T-helper 17 cell (primary cell): Measurements from ENCODE around the gene GRK7. TPM values are rescaled to one million over a fixed set of nuclear protein-coding genes. Genes with fewer than 3 reads are reported as not detected.
"Not testable (repeated sequence)": the region's sequence is repeated elsewhere in the genome, so short reads cannot be mapped to it uniquely, and the experiment has no call there.

Experiments
- ATAC-seq: fragments of 150-1000 bp; cut with Tn5 transposase; 2 replicates; pipeline ENCODE4 v1.10.0; 2021; ENCODE audit warnings: mild to moderate bottlenecking, moderate library complexity
- DNase-seq, 3 donors: peaks; one replicate each; pipeline versions ENCODE4 v3.0.0 to v3.0.0-alpha.2; 2020 to 2021
- H3K9me3 ChIP-seq: one replicate; pipeline ENCODE4 v1.7.0; 2013; ENCODE audit warnings: low read length, mild to moderate bottlenecking; ENCODE audit not compliant: control insufficient read depth, poor library complexity, severe bottlenecking
- H3K27ac Mint-ChIP-seq: one replicate; pipeline ENCODE4 v1.8.0; 2022; ENCODE audit warnings: mild to moderate bottlenecking, moderate library complexity, mixed read lengths
- H3K27me3 Mint-ChIP-seq: one replicate; pipeline ENCODE4 v1.8.0; 2022; ENCODE audit warnings: mixed read lengths
- H3K36me3 Mint-ChIP-seq: one replicate; pipeline ENCODE4 v1.8.0; 2022; ENCODE audit warnings: low read depth, mixed read lengths
- H3K4me1 Mint-ChIP-seq: one replicate; pipeline ENCODE4 v1.8.0; 2022; ENCODE audit warnings: mild to moderate bottlenecking, mixed read lengths
- H3K4me3 Mint-ChIP-seq: one replicate; pipeline ENCODE4 v1.8.0; 2022; ENCODE audit warnings: mild to moderate bottlenecking, moderate library complexity, mixed read lengths
- total RNA-seq, 4 donors: library from RNA in 2 of 4; stranded (reverse) in 2 of 4; gene quantifications; one replicate each; pipeline ENCODE4 v1.2.3 and lab custom pipeline; 2022 to 2026

The GRK7 gene
- total RNA-seq, 2 donors from 2014 or later: 0.18 to 0.20 TPM

GRCh38 chr3:141737678-141738021 lies 25.6 kb upstream of the GRK7 start:
- DNase-seq: no peak
- no peaks in the 10 kb centered on the region for H3K9me3 ChIP-seq
- Mint-ChIP-seq H3K27ac (peak overlapping the region; percentile 96), H3K36me3 (peaks cover 6% of the 10 kb centered on the region), H3K27me3 (no peaks in the 10 kb centered on the region), H3K4me1 (peaks cover 28% of the 10 kb centered on the region), H3K4me3 (peak overlapping the region; percentile 99)
- no peak for ATAC-seq

GRCh38 chr3:141738022-141738890 lies 25.0 kb upstream of the GRK7 start, which contains the start of gene RNF7:
TSS of gene RNF7 (plus strand) at chr3:141738298. CDS start at chr3:141738342, 44 bp downstream.
- peak within 1 kb of the TSS; percentile 96 for H3K27ac Mint-ChIP-seq
- no peaks in the 10 kb centered on the region for H3K27me3 Mint-ChIP-seq
- ATAC-seq (peak; percentile 94), DNase-seq (peak; percentile 97 to 98 (median 98))
- no peaks in the 10 kb centered on the region for H3K9me3 ChIP-seq
- peaks cover 6% of the 10 kb centered on the region for H3K36me3 Mint-ChIP-seq
- H3K4me1 Mint-ChIP-seq: peaks cover 31% of the 10 kb centered on the region
- H3K4me3 Mint-ChIP-seq: peak within 1 kb of the TSS; percentile 99

- Mint-ChIP-seq H3K4me3 (peak overlapping the region; percentile 99), H3K4me1 (peaks cover 29% of the 10 kb centered on the region), H3K36me3 (peaks cover 3% of the 10 kb centered on the region), H3K27me3 (no peaks in the 10 kb centered on the region), H3K27ac (peak overlapping the region; percentile 96)
- ATAC-seq (no peak), DNase-seq (peak in 1 of 3 donors; percentile 8)
- no peaks in the 10 kb centered on the region for H3K9me3 ChIP-seq
Observed at GRCh38 chr3:141738891-141739363, 24.3 kb upstream of the GRK7 start.

- H3K4me3 Mint-ChIP-seq: peak overlapping the region; percentile 99
- H3K36me3 Mint-ChIP-seq: peaks cover 3% of the 10 kb centered on the region
- peak overlapping the region; percentile 96 for H3K27ac Mint-ChIP-seq
- H3K4me1 Mint-ChIP-seq: peaks cover 35% of the 10 kb centered on the region
- DNase-seq: no peak
- ATAC-seq: no peak
- no peaks in the 10 kb centered on the region for H3K9me3 ChIP-seq
- no peaks in the 10 kb centered on the region for H3K27me3 Mint-ChIP-seq
Observed at GRCh38 chr3:141739731-141740130, 23.5 kb upstream of the GRK7 start.

GRCh38 chr3:141740349-141740748 lies 22.9 kb upstream of the GRK7 start:
- no peaks in the 10 kb centered on the region for H3K9me3 ChIP-seq
- H3K27me3 Mint-ChIP-seq: no peaks in the 10 kb centered on the region
- peak overlapping the region; percentile 96 for H3K27ac Mint-ChIP-seq
- DNase-seq (no peak), ATAC-seq (no peak)
- H3K4me3 Mint-ChIP-seq: no peak overlapping the region
- peaks cover 35% of the 10 kb centered on the region for H3K4me1 Mint-ChIP-seq
- peaks cover 3% of the 10 kb centered on the region for H3K36me3 Mint-ChIP-seq

GRCh38 chr3:141743305-141743704 lies 19.9 kb upstream of the GRK7 start:
- Mint-ChIP-seq H3K27ac (no peak overlapping the region), H3K4me3 (no peak overlapping the region), H3K27me3 (no peaks in the 10 kb centered on the region), H3K36me3 (peaks cover under 1% of the 10 kb centered on the region), H3K4me1 (peaks cover 27% of the 10 kb centered on the region)
- ATAC-seq (no peak), DNase-seq (no peak)
- no peaks in the 10 kb centered on the region for H3K9me3 ChIP-seq

- Mint-ChIP-seq H3K4me1 (peaks cover 16% of the 10 kb centered on the region), H3K36me3 (no peaks in the 10 kb centered on the region), H3K27ac (no peak overlapping the region), H3K27me3 (no peaks in the 10 kb centered on the region), H3K4me3 (no peak overlapping the region)
- ATAC-seq: no peak
- no peak for DNase-seq
- H3K9me3 ChIP-seq: no peaks in the 10 kb centered on the region
Observed at GRCh38 chr3:141746962-141747361, 16.2 kb upstream of the GRK7 start.

GRCh38 chr3:141753399-141753798 lies 9.8 kb upstream of the GRK7 start:
- peak overlapping the region; percentile 9 for H3K27ac Mint-ChIP-seq
- H3K27me3 Mint-ChIP-seq: no peaks in the 10 kb centered on the region
- ATAC-seq (no peak), DNase-seq (no peak)
- H3K36me3 Mint-ChIP-seq: no peaks in the 10 kb centered on the region
- no peak overlapping the region for H3K4me3 Mint-ChIP-seq
- no peaks in the 10 kb centered on the region for H3K9me3 ChIP-seq
- peaks cover 4% of the 10 kb centered on the region for H3K4me1 Mint-ChIP-seq

GRCh38 chr3:141754032-141754431 lies 9.2 kb upstream of the GRK7 start:
- Mint-ChIP-seq H3K4me3 (no peak overlapping the region), H3K27me3 (no peaks in the 10 kb centered on the region), H3K27ac (no peak overlapping the region), H3K4me1 (peaks cover 3% of the 10 kb centered on the region), H3K36me3 (no peaks in the 10 kb centered on the region)
- ATAC-seq (no peak), DNase-seq (no peak)
- H3K9me3 ChIP-seq: no peaks in the 10 kb centered on the region

- H3K9me3 ChIP-seq, ATAC-seq, H3K4me1 Mint-ChIP-seq, DNase-seq, H3K27ac Mint-ChIP-seq, H3K4me3 Mint-ChIP-seq, H3K36me3 Mint-ChIP-seq, H3K27me3 Mint-ChIP-seq: not testable (repeated sequence)
Observed at GRCh38 chr3:141762552-141762951, 656 bp upstream of the GRK7 start.

GRCh38 chr3:141764045-141764444 lies 837 bp downstream of the GRK7 start:
- Mint-ChIP-seq H3K27me3 (no peaks in the 10 kb centered on the region), H3K36me3 (peaks cover 6% of the 10 kb centered on the region)

GRCh38 chr3:141764465-141764864 lies 1.3 kb downstream of the GRK7 start:
- H3K4me1 Mint-ChIP-seq: peaks cover 7% of the 10 kb centered on the region
- no peak for DNase-seq
- H3K27me3 Mint-ChIP-seq: no peaks in the 10 kb centered on the region
- no peak overlapping the region for H3K4me3 Mint-ChIP-seq
- H3K9me3 ChIP-seq: no peaks in the 10 kb centered on the region
- H3K36me3 Mint-ChIP-seq: peaks cover 7% of the 10 kb centered on the region
- no peak overlapping the region for H3K27ac Mint-ChIP-seq
- no peak for ATAC-seq

More at GRCh38 chr3:141764045-141764444, 837 bp downstream of the GRK7 start:
- no peaks in the 10 kb centered on the region for H3K9me3 ChIP-seq
- Mint-ChIP-seq H3K27ac (no peak overlapping the region), H3K4me1 (peaks cover 6% of the 10 kb centered on the region), H3K4me3 (no peak overlapping the region)
- DNase-seq (no peak), ATAC-seq (no peak)

GRCh38 chr3:141764986-141765385 lies 1.8 kb downstream of the GRK7 start:
- no peaks in the 10 kb centered on the region for H3K9me3 ChIP-seq
- H3K4me3 Mint-ChIP-seq: no peak overlapping the region
- DNase-seq (no peak), ATAC-seq (no peak)
- peaks cover 7% of the 10 kb centered on the region for H3K4me1 Mint-ChIP-seq
- H3K36me3 Mint-ChIP-seq: peaks cover 7% of the 10 kb centered on the region
- H3K27ac Mint-ChIP-seq: no peak overlapping the region
- H3K27me3 Mint-ChIP-seq: no peaks in the 10 kb centered on the region

- H3K4me1 Mint-ChIP-seq: peaks cover 7% of the 10 kb centered on the region
- no peak for ATAC-seq
Observed at GRCh38 chr3:141767066-141767465, 3.9 kb downstream of the GRK7 start.

More at GRCh38 chr3:141767066-141767465, 3.9 kb downstream of the GRK7 start:
- no peaks in the 10 kb centered on the region for H3K9me3 ChIP-seq
- Mint-ChIP-seq H3K27ac (peak overlapping the region; percentile 3), H3K4me3 (no peak overlapping the region), H3K27me3 (no peaks in the 10 kb centered on the region), H3K36me3 (peaks cover 7% of the 10 kb centered on the region)
- DNase-seq: no peak
